Loucy (cell line): ENCODE results near the gene PUM1.

Source experiments
- H2AFZ ChIP-seq: fragments of 200-600 bp; sonication (generic); 2 replicates; pipeline ENCODE4 v1.6.0; 2016; ENCODE audit warnings: antibody characterized with exemption, mild to moderate bottlenecking, low read length, moderate library complexity
- H3F3A ChIP-seq: fragments of 200-600 bp; 2 replicates; pipeline ENCODE4 v1.6.0; 2016; ENCODE audit warnings: antibody characterized with exemption, low read depth, mild to moderate bottlenecking
- H3K27me3 ChIP-seq: fragments of 200-600 bp; sonication (generic); 2 replicates; pipeline ENCODE4 v1.6.1; 2014; ENCODE audit warnings: low read length, mild to moderate bottlenecking; ENCODE audit not compliant: insufficient read depth, poor library complexity, severe bottlenecking
- H3K36me3 ChIP-seq: fragments of 200-600 bp; sonication (generic); 2 replicates; pipeline ENCODE4 v1.6.1; 2016; ENCODE audit warnings: low read length; ENCODE audit not compliant: insufficient read depth
- H3K4me1 ChIP-seq: fragments of 200-600 bp; sonication (generic); 2 replicates; pipeline ENCODE4 v1.5.1; 2014; ENCODE audit warnings: low read length, mild to moderate bottlenecking; ENCODE audit not compliant: insufficient read depth, poor library complexity, severe bottlenecking
- H3K4me2 ChIP-seq: fragments of 200-600 bp; sonication (generic); 2 replicates; pipeline ENCODE4 v1.6.0; 2014; ENCODE audit warnings: antibody characterized with exemption, low read length, low read depth, mild to moderate bottlenecking; ENCODE audit not compliant: poor library complexity, severe bottlenecking
- H3K4me3 ChIP-seq: fragments of 200-600 bp; sonication (generic); 2 replicates; pipeline ENCODE4 v1.5.1; 2014; ENCODE audit warnings: low read length, mild to moderate bottlenecking, mixed read lengths; ENCODE audit not compliant: poor library complexity, severe bottlenecking
- H3K79me2 ChIP-seq: fragments of 200-600 bp; sonication (generic); 2 replicates; pipeline ENCODE4 v1.6.1; 2014; ENCODE audit warnings: low read length; ENCODE audit not compliant: insufficient read depth
- H3K9ac ChIP-seq: fragments of 200-600 bp; sonication (generic); 2 replicates; pipeline ENCODE4 v1.6.0; 2014; ENCODE audit warnings: mild to moderate bottlenecking, low read depth, low read length, moderate library complexity; ENCODE audit not compliant: poor library complexity, severe bottlenecking
- H3K9me2 ChIP-seq: fragments of 200-600 bp; sonication (generic); replicated peaks from 2 replicates; pipeline ENCODE4 v1.6.1; 2016; ENCODE audit warnings: low read depth, low read length, mixed read lengths
- H3K9me3 ChIP-seq: fragments of 200-600 bp; sonication (generic); 2 replicates; pipeline ENCODE4 v1.6.1; 2014; ENCODE audit warnings: mild to moderate bottlenecking, antibody characterized with exemption, low read length, low read depth; ENCODE audit not compliant: insufficient read depth
- H4K20me1 ChIP-seq: fragments of 200-600 bp; sonication (generic); 2 replicates; pipeline ENCODE4 v1.6.0; 2014; ENCODE audit warnings: antibody characterized with exemption, low read length, mild to moderate bottlenecking; ENCODE audit not compliant: insufficient read depth, poor library complexity, severe bottlenecking
- CTCF ChIP-seq: fragments of 200-600 bp; sonication (generic); conservative IDR thresholded peaks from 2 replicates; pipeline ENCODE4 v1.5.1; 2014; ENCODE audit warnings: mild to moderate bottlenecking, antibody characterized with exemption, low read length
- EZH2phosphoT487 ChIP-seq: fragments of 200-600 bp; IDR thresholded peaks from 2 replicates; pipeline ENCODE4 v1.6.1; 2018; ENCODE audit warnings: antibody characterized with exemption, mild to moderate bottlenecking, moderate library complexity, borderline replicate concordance

The PUM1 gene

DNA sequence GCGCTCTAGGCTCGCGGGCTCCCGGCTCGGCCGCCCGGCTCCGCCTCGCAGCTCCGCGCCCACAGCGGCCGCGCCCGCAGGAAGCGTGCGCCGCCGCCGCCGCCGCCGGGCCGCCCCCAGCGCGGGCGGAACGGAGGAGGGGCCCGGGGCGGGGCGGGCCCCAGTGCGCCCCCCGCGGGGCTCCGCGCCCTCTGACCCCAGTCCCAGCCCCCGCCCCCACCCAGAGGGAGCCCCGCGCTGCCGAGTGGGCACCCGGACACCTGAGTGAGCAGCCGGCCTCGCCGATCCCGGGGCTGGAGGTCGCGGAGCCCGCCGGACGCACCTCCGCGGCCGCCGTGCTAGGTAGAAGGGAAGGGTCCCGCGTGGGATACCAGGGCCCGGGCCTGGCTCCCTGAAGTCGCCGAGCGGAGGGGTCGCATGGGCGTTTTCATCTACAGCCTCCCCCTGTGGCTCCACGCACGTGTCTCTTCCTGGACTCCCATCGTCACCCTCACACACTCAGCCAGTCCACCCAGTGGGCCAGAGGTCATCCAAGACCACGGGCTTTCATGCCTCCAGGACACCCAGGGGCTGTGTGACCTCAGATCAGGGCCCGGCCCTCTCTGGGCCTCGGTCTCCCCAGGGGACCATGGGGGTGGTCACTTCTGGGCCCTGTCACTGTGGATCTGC is 156.7 kb downstream of the PUM1 start, which contains the start of gene SDC3:
TSS of gene SDC3 (minus strand) at position 63 of the 669 bp plus-strand sequence. CDS start 172 bp downstream, outside the sequence.
- Histone ChIP-seq H4K20me1 (no peaks in the 10 kb centered on the region), H3K9me2 (no peaks in the 10 kb centered on the region), H3K9ac (no peak within 1 kb of the TSS), H3K4me3 (no peak within 1 kb of the TSS), H3K27me3 (peaks cover 21% of the 10 kb centered on the region), H3F3A (no peaks in the 10 kb centered on the region), H3K36me3 (no peaks in the 10 kb centered on the region), H3K9me3 (no peaks in the 10 kb centered on the region), H3K4me1 (peaks cover 11% of the 10 kb centered on the region), H3K4me2 (no peak within 1 kb of the TSS), H3K79me2 (no peaks in the 10 kb centered on the region), H2AFZ (no peak within 1 kb of the TSS)
- TF ChIP-seq CTCF, result no peak

DNA sequence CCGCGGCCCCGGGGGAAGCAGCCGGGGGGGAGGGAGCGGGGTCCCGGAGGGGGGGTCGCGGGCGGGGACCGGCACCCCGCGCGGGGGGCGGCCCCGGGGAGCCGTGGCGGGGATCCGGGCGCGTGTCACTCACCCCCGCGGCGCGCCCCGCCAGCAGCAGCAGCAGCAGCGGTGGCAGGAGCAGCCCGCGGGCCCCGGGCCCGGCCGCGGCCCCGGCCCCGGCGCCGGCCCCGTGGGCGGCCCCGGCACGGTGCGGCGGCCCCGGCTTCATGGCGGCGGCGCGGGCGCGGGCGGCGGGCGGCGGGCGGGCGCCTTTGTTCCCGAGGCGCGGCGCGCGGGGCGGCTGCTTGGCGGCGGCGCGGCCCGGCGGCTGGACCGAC is 157.2 kb downstream of the PUM1 start:
- no peak for TF ChIP-seq CTCF
- no peak for TF ChIP-seq EZH2phosphoT487
- no peak overlapping the region for H3K9ac ChIP-seq
- H3K79me2 ChIP-seq, result no peaks in the 10 kb centered on the region
- no peaks in the 10 kb centered on the region for H3K9me2 ChIP-seq
- H3K4me1 ChIP-seq, result peaks cover 9% of the 10 kb centered on the region
- H3K4me3 ChIP-seq, result no peak overlapping the region
- no peaks in the 10 kb centered on the region for H3K36me3 ChIP-seq
- H3K27me3 ChIP-seq, result peaks cover 21% of the 10 kb centered on the region
- H3F3A ChIP-seq, result no peaks in the 10 kb centered on the region
- no peaks in the 10 kb centered on the region for H4K20me1 ChIP-seq
- no peak overlapping the region for H2AFZ ChIP-seq
- H3K9me3 ChIP-seq, result no peaks in the 10 kb centered on the region
- H3K4me2 ChIP-seq, result no peak overlapping the region

DNA sequence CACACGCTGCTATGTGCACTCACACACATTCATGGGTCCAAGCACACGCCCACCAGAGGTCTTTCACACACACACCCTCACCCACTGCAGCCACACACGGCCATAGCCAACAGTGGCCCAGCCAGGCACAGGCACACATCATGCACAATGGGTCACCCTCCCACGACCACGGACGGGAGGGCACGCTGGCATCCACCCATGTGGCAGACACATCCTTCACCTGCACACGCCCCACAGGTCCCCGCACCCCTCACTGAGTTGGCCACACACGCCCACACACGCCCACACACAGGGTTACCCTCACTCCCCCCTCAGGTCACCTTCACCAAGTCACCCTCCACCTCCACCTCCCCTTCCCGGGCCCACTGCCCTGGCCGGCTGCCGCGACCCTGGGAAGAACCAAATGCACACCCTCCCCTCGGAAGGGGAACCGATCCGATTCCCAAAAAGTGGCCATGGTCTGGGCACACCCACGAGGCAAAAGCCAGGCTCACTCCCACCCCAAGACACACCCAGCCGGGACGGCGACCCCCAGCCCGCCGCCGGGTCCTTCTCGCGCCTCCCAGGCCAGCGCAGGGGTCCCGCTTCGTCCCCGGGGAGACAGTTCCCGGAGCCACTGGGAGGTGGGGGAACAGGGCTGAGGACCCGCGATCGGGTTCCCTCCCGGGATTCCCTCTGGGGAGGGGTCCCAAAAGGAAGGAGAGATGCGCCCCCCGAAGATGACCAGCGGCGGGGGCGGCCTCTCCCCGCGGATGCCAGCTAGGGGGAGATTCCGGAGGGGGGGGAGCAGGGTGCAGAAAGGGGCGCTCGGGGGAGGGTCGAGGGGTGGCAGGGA is 157.8 kb downstream of the PUM1 start:
- Histone ChIP-seq H3K36me3 (no peaks in the 10 kb centered on the region), H3F3A (no peaks in the 10 kb centered on the region), H3K79me2 (no peaks in the 10 kb centered on the region), H4K20me1 (no peaks in the 10 kb centered on the region), H3K4me3 (no peak overlapping the region), H3K9me3 (no peaks in the 10 kb centered on the region), H3K4me1 (peaks cover 3% of the 10 kb centered on the region), H3K27me3 (peaks cover 21% of the 10 kb centered on the region), H3K9ac (no peak overlapping the region), H2AFZ (no peak overlapping the region), H3K4me2 (no peak overlapping the region), H3K9me2 (no peaks in the 10 kb centered on the region)
- TF ChIP-seq EZH2phosphoT487 (no peak), CTCF (no peak)
